Kidney glomerular epithelial cell (primary cell): Measurements from ENCODE around the gene HDGFL2.

ENCODE experiments used
- DNase-seq: peaks from one replicate; lab custom pipeline; 2025; lab: John Stamatoyannopoulos, UW

HDGFL2 gene

DNA sequence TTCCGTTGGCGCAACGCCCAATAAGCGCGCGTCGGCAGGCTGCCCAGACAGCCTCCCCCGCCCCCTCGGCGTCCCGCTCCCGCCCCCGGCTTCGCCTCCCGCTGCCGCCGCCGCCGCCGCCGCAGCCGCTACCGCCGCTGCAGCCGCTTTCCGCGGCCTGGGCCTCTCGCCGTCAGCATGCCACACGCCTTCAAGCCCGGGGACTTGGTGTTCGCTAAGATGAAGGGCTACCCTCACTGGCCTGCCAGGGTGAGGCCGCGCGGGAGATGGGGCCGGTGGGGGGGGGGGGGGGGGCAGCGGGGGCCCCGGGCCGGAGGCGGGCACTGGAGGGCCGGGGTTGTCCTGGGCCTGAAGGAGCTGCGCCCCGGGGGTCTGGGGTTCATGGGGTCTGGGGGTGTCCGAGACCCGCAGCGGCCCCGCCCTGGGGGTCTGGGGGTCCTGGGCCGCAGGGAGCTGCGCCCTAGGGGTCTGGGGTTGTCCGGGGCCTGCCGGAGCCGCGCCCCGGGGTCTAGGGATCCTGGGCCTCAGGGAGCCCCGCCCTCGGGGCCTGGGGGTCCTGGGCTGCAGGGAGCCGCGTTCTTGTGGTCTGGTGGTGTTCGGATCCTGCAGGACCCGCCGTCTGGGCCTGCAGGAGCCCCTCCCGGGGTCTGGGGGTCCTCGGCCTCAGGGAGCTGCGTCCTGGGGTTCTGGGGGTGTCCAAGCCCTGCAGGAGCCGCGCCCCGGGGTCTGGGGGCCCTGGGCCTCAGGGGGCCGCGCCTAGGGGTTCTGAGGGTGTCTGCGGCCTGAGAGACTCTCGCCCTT is at the start of gene HDGFL2:
HDGFL2 (plus strand) TSS at position 124 of the 801 bp plus-strand sequence; CDS start at position 178, 54 bp downstream.
- no peak for DNase-seq

- DNase-seq = no peak
These were observed 48.5 kb upstream of the HDGFL2 start for GRCh38 chr19:4423416-4424126.

DNA sequence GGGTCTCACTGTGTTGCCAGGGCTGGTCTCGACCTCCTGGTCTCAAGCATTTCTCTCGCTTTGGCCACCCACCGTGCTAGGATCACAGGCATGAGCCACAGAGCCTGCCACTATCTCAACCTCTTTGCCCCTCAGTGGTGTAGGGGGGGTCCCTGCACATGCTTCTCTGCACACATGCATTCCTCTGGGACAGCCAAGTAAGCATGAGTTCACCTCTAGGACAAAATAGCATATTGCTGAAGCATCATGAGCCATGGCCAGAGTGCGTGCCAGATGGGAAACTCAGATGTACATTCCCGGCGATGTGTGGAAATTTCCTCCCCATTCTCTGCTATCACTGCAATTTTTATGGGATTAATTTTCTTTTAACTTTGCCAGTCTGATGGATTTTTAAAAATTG is 46.6 kb upstream of the HDGFL2 start:
- DNase-seq = no peak

GRCh38 chr19:4428326-4428975 is 43.6 kb upstream of the HDGFL2 start:
- no peak for DNase-seq

GRCh38 chr19:4429256-4429655 is 42.8 kb upstream of the HDGFL2 start:
- DNase-seq = no peak

DNA sequence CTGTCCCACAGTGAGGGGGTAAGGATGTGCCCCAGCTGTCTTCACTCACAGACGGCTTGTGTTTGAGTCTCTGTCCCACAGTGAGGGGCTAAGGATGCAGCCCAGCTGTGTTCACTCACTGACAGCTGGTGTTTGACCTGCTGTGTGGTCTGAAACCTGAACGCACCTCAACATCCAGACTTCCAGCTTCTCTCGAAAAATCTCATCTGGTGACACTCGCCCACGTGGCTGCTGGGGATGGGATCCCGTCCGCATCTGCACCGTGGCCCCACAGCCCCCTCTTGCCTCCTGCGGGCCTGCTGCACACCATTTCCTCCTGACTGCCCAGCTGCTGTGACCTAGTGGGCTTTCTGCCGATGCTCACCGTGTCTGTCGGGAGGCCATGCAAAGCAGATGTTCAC is 42.3 kb upstream of the HDGFL2 start:
- no peak for DNase-seq

DNA sequence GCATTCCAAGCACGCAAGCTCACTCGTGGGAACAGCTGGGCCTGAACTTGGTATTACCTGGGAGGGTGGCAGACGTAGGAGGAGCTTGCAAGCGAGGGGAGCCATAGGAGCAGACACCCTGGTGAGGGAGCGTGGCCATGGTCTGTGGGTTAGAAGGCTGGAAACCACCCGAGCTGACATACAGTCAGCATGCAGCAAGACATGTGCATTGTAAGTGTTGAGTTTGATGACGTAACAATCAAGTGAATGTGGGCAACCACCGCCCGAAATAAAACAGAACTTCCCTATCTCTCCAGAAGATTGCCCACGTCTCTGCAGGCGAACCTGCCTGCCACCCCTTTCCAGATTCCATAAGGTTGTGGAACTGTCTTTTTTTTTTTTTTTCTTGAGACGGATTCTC is 41.3 kb upstream of the HDGFL2 start:
- no peak for DNase-seq

DNA sequence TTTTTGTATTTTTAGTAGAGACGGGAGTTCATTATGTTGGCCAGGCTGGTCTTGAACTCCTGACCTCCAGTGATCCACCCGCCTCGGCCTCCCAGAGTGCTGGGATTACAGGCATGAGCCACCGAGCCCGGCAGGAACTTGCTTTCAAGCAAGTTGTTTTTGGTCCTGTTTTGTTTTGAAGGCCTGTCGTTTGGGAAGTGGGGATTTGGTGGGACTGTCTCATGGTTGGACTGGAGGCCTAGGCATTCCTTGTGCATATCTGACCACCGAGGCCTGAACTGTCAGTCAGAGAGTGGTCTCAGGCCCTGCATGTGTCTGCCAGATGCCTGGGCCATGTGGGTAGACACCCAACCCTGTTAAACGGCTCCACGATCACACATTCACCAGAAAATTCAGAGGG is 40.8 kb upstream of the HDGFL2 start:
- no peak for DNase-seq

- no peak for DNase-seq
These were observed 40.1 kb upstream of the HDGFL2 start for GRCh38 chr19:4431808-4432674.

GRCh38 chr19:4432918-4433506 is 39.1 kb upstream of the HDGFL2 start:
- no peak for DNase-seq

GRCh38 chr19:4434391-4434790 is 37.7 kb upstream of the HDGFL2 start:
- no peak for DNase-seq

GRCh38 chr19:4436231-4436630 is 35.9 kb upstream of the HDGFL2 start:
- DNase-seq = no peak

DNA sequence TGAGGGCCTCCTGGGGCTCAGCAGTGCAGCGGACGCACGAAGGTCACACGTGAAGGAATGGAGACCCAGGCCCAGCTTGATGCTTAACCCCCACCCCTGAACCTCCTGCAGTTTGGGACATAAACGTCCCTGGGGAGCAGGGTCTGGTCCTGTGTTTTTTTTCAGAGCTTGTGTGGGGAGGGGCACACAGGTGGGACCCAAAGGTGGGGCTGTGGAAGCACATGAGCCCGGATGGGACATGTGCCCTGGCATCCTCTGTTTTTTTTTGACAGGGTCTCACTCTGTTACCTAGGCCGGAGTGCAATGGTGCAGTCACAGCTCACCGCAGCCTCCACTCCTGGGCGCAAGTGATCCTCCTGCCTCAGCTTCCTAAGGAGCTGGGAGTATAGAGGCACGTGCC is 35.0 kb upstream of the HDGFL2 start:
- DNase-seq = no peak

DNA sequence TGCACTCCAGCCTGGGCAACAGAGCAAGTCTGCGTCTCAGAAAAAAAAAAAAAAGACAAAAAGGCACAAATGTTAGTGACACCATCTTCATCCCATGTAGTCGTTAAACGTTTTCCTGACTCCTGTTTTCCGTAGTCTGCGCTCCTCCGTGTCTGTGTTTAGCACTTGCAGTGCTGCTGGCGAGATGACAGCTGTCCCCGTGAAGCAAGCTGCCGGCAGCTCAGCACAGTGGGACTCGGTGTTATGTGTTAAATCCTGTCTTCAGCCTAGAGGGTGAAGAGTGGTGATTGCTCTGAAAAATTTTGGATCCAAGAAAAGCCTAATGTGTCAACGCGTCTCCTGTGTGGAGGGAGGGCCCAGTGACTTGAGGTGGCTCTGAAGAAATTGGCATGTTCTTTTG is 32.9 kb upstream of the HDGFL2 start:
- DNase-seq = no peak

- DNase-seq = no peak
These were observed 29.9 kb upstream of the HDGFL2 start for GRCh38 chr19:4441994-4442818.

GRCh38 chr19:4442819-4443146 is 29.3 kb upstream of the HDGFL2 start:
- DNase-seq = no peak

GRCh38 chr19:4443188-4443587 is 28.9 kb upstream of the HDGFL2 start:
- no peak for DNase-seq

DNA sequence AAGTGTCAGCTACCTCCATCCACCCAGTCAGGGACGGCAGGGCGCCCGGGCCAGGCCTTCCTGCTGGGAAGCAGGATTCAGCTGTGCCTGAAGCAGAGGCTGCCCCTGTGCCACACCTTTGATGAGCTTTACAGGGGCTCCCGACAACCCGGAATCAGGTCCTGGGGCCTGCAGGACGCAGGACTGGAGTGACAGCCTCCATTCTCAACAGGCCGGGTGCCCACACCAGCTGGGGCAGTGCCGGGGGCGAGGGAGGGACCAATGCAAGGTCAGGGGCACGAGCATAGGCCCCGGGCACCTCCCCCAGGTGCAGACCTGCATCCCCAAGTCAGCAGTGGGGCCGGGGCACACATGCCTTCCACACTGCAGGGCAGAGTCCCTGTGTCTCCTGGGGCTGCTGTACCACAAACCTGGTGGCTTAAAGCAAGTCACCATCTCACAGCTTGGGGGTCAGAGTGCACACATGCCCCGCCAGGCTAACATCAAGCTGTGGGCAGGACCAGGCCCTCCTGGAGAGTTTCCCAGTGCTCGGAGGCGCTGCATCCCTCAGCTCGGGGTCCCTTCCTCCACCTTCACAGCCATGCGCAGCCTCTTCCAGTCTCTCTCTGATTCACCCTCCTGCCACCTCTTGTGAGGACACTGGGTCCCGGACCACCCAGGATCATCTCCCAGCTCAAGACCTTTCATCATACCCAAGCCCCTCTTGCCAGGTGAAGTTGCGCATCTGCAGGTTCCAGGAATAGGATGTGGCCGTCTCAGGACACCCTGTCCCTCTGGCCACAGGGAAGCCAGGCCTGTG is 27.9 kb upstream of the HDGFL2 start:
- DNase-seq = no peak

DNA sequence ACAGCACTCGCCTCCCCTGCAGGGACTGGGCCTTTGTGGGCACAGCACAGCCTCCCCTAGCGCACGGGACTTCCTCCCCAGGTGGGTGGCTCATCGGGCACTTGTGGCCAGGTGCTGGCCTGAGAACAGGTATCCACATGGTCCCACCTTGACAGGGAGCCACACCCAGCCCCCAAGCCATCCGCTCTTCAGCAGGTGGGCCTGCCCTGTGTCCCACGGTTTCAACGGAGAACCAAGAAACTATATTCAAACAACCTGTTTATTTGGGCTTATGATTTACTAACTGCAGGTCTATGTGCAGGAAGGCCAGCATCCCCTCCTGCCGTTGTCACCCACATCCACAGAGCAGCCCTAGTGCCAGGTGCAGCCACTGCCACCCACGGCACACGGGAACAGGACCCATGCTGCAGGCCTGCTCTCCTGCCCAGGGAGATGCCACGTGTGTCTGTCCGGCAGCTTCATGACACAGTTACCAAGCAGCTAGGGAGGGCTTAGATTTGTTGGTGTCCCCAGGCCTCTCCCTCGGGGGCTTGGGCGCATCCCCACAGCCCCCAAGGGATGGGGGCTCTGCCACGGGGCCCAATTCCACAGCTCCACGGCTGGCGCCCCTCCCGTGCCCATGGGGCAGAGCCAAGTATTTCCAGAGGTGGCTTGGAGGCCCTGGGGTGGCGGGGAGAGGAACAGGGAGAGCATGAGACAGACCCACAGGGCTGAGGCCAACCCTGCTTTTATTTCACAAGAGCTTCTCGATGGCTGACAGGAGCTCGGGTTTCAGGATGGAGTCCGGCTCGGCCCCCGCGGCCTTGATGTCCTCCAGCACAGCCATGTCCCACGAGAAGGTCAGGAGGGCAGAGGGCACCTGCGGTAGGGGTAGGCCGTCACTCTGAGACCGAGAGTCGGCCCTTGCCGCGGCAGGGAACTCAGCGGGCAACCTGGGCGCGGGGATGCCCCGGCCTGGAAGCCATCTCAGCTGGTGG is 27.0 kb upstream of the HDGFL2 start:
- DNase-seq = no peak
